Lower lobe of right lung (tissue), 2 donors: ENCODE data around the gene MCF2L. TPM values are rescaled to one million over a fixed set of nuclear protein-coding genes. Genes with fewer than 3 reads are reported as not detected.
"Not testable (repeated sequence)": the region's sequence is repeated elsewhere in the genome, so short reads cannot be mapped to it uniquely, and the experiment has no call there.

Experiments used
- ATAC-seq, 2 donors: fragments of 200-7000 bp; cut with Tn5 transposase; one replicate each; pipeline ENCODE4 v1.9.1; 2020 to 2022; ENCODE audit warnings: mild to moderate bottlenecking in 2 of 2, moderate library complexity in 2 of 2
- DNase-seq: peaks from one replicate; pipeline ENCODE4 v3.0.0-alpha.2; 2020
- H3K27ac ChIP-seq: fragments of 200-600 bp; one replicate; pipeline ENCODE4 v1.8.0; 2022
- H3K27me3 ChIP-seq: fragments of 200-600 bp; one replicate; pipeline ENCODE4 v1.8.0; 2022; ENCODE audit warnings: low read depth
- H3K36me3 ChIP-seq: fragments of 200-600 bp; one replicate; pipeline ENCODE4 v1.8.0; 2022; ENCODE audit warnings: mild to moderate bottlenecking
- H3K4me1 ChIP-seq: fragments of 200-600 bp; one replicate; pipeline ENCODE4 v1.8.0; 2022
- H3K4me3 ChIP-seq: fragments of 200-600 bp; one replicate; pipeline ENCODE4 v1.8.0; 2022; ENCODE audit warnings: mild to moderate bottlenecking
- H3K9me3 ChIP-seq: fragments of 200-600 bp; one replicate; pipeline ENCODE4 v1.8.0; 2022
- CTCF ChIP-seq: fragments of 200-600 bp; IDR thresholded peaks from one replicate; pipeline ENCODE4 v1.8.0; 2022; ENCODE audit warnings: antibody characterized with exemption, mild to moderate bottlenecking
- intact Hi-C: fragments of 100-400 bp; cut with DNase I; formaldehyde crosslinking; loops from one replicate; pipeline ENCODE4 v1.11.0; 2022
- total RNA-seq: library from RNA; stranded (reverse); fragmentation: NEBNext Ultra II Directional; extraction: Animal tissue kit (Norgen Biotek cat#: 25700); gene quantifications from one replicate; pipeline ENCODE4 v1.2.1, GENCODE V29; 2021
- donor health status: DM: no; HTN: yes; CAD: no; lungs with severe emphysema.

The MCF2L gene
- total RNA-seq, 1 donor from 2014 or later, result 42.4 TPM

GRCh38 chr13:112932971-112933370 lies 36.0 kb upstream of the MCF2L start:
- peaks cover 17% of the 10 kb centered on the region for H3K4me1 ChIP-seq

GRCh38 chr13:112933649-112934048 lies 35.4 kb upstream of the MCF2L start:
- Histone ChIP-seq H3K27me3 (peaks cover 10% of the 10 kb centered on the region), H3K4me3 (no peak overlapping the region), H3K36me3 (no peaks in the 10 kb centered on the region), H3K27ac (no peak overlapping the region), H3K9me3 (no peaks in the 10 kb centered on the region), H3K4me1 (peaks cover 15% of the 10 kb centered on the region)
- DNase-seq (no peak), ATAC-seq (no peak)
- no peak for TF ChIP-seq CTCF
- intact Hi-C loops, result no loop called here

More at GRCh38 chr13:112932971-112933370, 36.0 kb upstream of the MCF2L start:
- no peak for TF ChIP-seq CTCF
- Histone ChIP-seq H3K27ac (no peak overlapping the region), H3K36me3 (no peaks in the 10 kb centered on the region), H3K9me3 (no peaks in the 10 kb centered on the region), H3K4me3 (no peak overlapping the region), H3K27me3 (peaks cover 10% of the 10 kb centered on the region)
- ATAC-seq (no peak), DNase-seq (no peak)
- intact Hi-C loops, result no loop called here

- Histone ChIP-seq H3K9me3 (no peaks in the 10 kb centered on the region), H3K4me1 (peaks cover 10% of the 10 kb centered on the region), H3K27ac (no peak overlapping the region), H3K27me3 (peaks cover 10% of the 10 kb centered on the region), H3K4me3 (no peak overlapping the region), H3K36me3 (no peaks in the 10 kb centered on the region)
- DNase-seq, result no peak
- ATAC-seq, result no peak
- intact Hi-C loops, result no loop called here
- TF ChIP-seq CTCF, result no peak
These were observed 34.9 kb upstream of the MCF2L start for GRCh38 chr13:112934078-112934477.

GRCh38 chr13:112938680-112939079 lies 30.3 kb upstream of the MCF2L start:
- DNase-seq (no peak), ATAC-seq (no peak)
- Histone ChIP-seq H3K36me3 (no peaks in the 10 kb centered on the region), H3K27me3 (peaks cover 4% of the 10 kb centered on the region), H3K4me1 (peaks cover 6% of the 10 kb centered on the region), H3K9me3 (no peaks in the 10 kb centered on the region), H3K27ac (no peak overlapping the region), H3K4me3 (no peak overlapping the region)
- no peak for TF ChIP-seq CTCF
- intact Hi-C loops, result no loop called here

GRCh38 chr13:112940236-112940635 lies 28.8 kb upstream of the MCF2L start:
- no peaks in the 10 kb centered on the region for H3K9me3 ChIP-seq
- H3K27me3 ChIP-seq, result peaks cover 4% of the 10 kb centered on the region
- H3K4me3 ChIP-seq, result no peak overlapping the region
- H3K4me1 ChIP-seq, result peaks cover 6% of the 10 kb centered on the region
- intact Hi-C loops, result no loop called here
- H3K27ac ChIP-seq, result no peak overlapping the region
- DNase-seq (no peak), ATAC-seq (no peak)
- no peak for TF ChIP-seq CTCF
- no peaks in the 10 kb centered on the region for H3K36me3 ChIP-seq

GRCh38 chr13:112941349-112941748 lies 27.7 kb upstream of the MCF2L start:
- DNase-seq (no peak), ATAC-seq (no peak)
- TF ChIP-seq CTCF, result no peak
- Histone ChIP-seq H3K27ac (no peak overlapping the region), H3K4me1 (peaks cover 6% of the 10 kb centered on the region), H3K27me3 (peaks cover 4% of the 10 kb centered on the region), H3K9me3 (no peaks in the 10 kb centered on the region), H3K4me3 (no peak overlapping the region), H3K36me3 (no peaks in the 10 kb centered on the region)
- intact Hi-C loops, result no loop called here

GRCh38 chr13:112941765-112942164 lies 27.2 kb upstream of the MCF2L start:
- H3K27me3 ChIP-seq, H3K4me1 ChIP-seq, intact Hi-C loops, ATAC-seq, H3K9me3 ChIP-seq, H3K36me3 ChIP-seq, DNase-seq, H3K4me3 ChIP-seq, H3K27ac ChIP-seq: not testable (repeated sequence)
